Measurements from ENCODE around the gene KRTAP9-9.

- TF ChIP-seq CTCF (IDR thresholded peaks at IDR 0.05; ENCODE audit: low read length) (no peak), EZH2phosphoT487 (IDR thresholded peaks at IDR 0.05; ENCODE audit: low read length) (no peak), EZH2 (optimal IDR thresholded peaks at IDR 0.05; ENCODE audit: low read depth, low read length) (no peak)
Measured at GRCh38 chr17:41301916-41302901, 47.0 kb downstream of the KRTAP9-9 start, which contains the start of gene KRTAP29-1.
